ENCODE measurements around the gene GUCA2A. TPM values are rescaled to one million over a fixed set of nuclear protein-coding genes. Genes with fewer than 3 reads are reported as not detected.

The GUCA2A gene
- total RNA-seq, 2 experiments from 2014 or later = not detected

DNA sequence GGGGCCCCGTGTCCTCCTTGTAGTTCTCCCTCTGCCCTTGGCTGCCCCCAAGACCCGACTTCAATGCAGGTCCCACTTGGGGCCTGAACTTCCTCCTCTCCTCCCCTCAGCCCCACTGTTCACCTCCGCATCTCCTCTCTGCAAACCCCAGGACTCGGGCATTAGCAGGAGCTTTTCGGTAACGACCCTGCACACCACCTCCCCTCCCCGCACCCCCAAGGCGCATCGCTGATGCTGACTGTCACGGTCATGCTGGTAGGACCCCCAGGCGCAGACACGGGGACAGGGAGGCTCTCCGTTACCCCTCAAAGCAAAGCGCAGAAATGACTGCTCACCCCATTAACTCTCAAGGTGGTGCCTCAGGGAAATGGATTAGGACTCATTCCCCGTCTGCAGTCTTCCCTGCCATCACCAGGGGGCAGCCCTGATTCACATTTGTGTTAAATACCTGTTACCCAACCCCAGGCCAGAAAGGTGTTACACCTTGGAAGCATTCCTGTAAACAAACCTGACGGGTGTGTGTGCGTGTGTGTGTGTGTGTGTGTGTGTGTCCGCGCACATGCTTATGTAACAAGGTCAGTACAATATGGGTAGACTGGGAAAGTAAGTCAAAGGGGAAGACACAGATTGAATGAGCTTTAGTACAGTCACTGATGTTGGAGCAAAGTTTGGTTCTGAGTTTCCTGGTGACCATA, 17.8 kb downstream of the GUCA2A start:
- CTCF ChIA-PET = interaction anchor here (0.6 to 1.5 kb wide), 9 partner anchors 9 to 583 kb away, joined by 3 to 16 read pairs (median 3); no protein-coding TSS in a partner anchor
- Mint-ChIP-seq H3K27me3 (ENCODE audit: low read depth) (peaks cover 13% of the 10 kb centered on the region), H3K27ac (no peak overlapping the region), H3K4me1 (ENCODE audit: low read depth) (peaks cover 7% of the 10 kb centered on the region), H3K36me3 (ENCODE audit: low read depth) (no peaks in the 10 kb centered on the region), H3K4me3 (no peak overlapping the region), H3K9me3 (no peaks in the 10 kb centered on the region)
- DNase-seq = peak; percentile 87
- intact Hi-C loops (cut with micrococcal nuclease) = loop anchor here (2.0 to 5.0 kb wide), 4 partner anchors 26 to 584 kb away; no protein-coding TSS in a partner anchor

DNA sequence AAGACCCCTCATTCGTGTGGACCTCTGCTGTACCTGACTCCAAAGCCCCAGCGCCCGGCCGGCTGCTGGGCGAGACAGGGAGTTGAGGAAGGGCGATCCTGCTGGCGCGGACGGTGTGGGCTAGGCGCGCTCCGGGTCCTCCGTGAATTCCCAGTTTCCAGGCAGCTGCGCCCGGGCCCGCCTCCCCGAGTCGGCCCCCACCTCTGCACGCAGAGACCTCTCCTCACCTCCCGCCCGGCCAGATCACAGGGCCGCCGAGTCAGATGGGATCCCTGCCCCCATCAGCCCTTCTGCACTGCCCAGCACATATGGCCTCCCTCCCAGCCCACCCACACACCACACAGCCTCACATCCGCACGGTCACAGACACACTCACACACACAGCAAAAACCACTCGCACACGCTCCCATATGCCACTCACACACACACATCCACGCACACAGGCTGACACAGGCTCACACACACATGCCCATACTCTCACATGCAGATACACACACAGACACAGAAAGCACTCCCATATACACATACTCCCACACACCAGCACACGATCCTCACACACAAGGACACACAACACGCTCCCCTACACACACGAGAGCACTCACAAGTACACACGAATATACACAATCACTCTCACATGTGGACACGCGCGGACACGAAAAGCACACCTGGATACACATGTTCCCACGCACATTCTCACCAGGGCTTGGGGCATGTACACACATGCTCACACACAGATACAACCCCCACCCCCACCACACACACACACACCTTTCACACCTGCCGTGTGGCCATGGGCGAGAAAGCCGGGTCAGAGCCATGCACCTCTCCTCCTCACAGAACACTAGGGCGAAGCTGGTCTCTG, 18.6 kb downstream of the GUCA2A start:
- Mint-ChIP-seq H3K9me3 (no peaks in the 10 kb centered on the region), H3K4me1 (ENCODE audit: low read depth) (peaks cover 7% of the 10 kb centered on the region), H3K4me3 (no peak overlapping the region), H3K27ac (no peak overlapping the region), H3K36me3 (ENCODE audit: low read depth) (no peaks in the 10 kb centered on the region), H3K27me3 (ENCODE audit: low read depth) (peaks cover 13% of the 10 kb centered on the region)
- CTCF ChIA-PET = no interaction called here
- intact Hi-C loops (cut with micrococcal nuclease) = loop anchor here (2.0 to 5.0 kb wide), 4 partner anchors 27 to 585 kb away; no protein-coding TSS in a partner anchor
- DNase-seq = no peak

DNA sequence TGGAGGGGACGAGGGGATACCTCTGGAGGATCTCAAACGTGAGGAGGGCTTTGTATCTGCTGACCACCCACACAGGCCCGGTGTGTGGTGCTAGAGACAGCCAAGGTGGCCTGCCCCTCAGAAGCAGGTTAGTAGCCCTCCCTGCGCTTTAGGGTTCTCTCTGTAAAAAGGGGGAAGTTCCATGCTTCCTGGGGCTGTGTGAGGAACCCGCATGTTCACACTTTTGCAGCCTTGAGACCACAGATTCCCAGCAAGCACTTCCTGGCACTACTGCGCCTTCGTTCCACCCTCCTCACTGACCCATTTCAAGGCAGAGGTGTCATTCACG, 19.2 kb downstream of the GUCA2A start:
- intact Hi-C loops (cut with micrococcal nuclease) = loop anchor here (5.0 kb wide), 2 partner anchors 333 to 432 kb away; no protein-coding TSS in a partner anchor
- no peaks in the 10 kb centered on the region for H3K9me3 Mint-ChIP-seq
- no peak overlapping the region for H3K27ac Mint-ChIP-seq
- CTCF ChIA-PET = no interaction called here
- no peak overlapping the region for H3K4me3 Mint-ChIP-seq
- H3K4me1 Mint-ChIP-seq (ENCODE audit: low read depth) = peaks cover 7% of the 10 kb centered on the region
- DNase-seq = no peak
- H3K27me3 Mint-ChIP-seq (ENCODE audit: low read depth) = peaks cover 13% of the 10 kb centered on the region
- no peaks in the 10 kb centered on the region for H3K36me3 Mint-ChIP-seq (ENCODE audit: low read depth)

DNA sequence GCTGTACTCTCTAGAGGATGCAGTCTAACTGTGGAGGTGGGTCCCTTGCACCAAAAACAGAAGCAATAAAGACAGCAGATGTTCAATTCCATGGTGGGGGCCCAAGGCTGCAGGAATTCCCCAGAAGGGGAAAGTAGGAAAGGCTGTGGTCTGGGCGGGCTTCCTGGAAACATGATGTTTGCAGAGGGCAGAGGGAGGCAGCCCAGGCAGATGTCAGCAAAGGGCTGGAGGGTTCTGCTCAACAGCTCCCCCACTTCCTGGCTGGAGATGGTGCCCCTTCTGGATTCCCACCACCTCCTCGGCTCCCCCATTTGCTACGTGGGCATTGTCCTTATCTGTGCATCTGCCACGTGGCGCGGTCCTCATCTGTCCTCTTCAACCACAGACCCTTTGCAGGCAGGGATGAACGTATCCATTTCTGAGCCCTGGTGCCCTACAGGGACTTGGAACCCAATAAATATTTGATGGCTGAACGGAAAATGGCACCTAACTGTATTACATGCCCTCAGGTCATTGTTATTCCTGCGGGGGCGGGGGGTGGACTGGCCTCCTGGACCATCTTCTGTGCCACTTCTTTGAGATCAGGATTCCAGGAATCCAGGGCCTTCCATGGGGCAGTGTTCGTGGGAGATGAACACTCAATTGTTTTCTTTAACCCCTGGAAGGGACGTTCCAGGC, 19.7 kb downstream of the GUCA2A start:
- Mint-ChIP-seq H3K4me3 (no peak overlapping the region), H3K4me1 (ENCODE audit: low read depth) (peaks cover 7% of the 10 kb centered on the region), H3K27ac (no peak overlapping the region), H3K36me3 (ENCODE audit: low read depth) (no peaks in the 10 kb centered on the region), H3K9me3 (no peaks in the 10 kb centered on the region), H3K27me3 (ENCODE audit: low read depth) (peaks cover 13% of the 10 kb centered on the region)
- intact Hi-C loops (cut with micrococcal nuclease) = loop anchor here (5.0 kb wide), 2 partner anchors 333 to 432 kb away; no protein-coding TSS in a partner anchor
- CTCF ChIA-PET = no interaction called here
- no peak for DNase-seq

DNA sequence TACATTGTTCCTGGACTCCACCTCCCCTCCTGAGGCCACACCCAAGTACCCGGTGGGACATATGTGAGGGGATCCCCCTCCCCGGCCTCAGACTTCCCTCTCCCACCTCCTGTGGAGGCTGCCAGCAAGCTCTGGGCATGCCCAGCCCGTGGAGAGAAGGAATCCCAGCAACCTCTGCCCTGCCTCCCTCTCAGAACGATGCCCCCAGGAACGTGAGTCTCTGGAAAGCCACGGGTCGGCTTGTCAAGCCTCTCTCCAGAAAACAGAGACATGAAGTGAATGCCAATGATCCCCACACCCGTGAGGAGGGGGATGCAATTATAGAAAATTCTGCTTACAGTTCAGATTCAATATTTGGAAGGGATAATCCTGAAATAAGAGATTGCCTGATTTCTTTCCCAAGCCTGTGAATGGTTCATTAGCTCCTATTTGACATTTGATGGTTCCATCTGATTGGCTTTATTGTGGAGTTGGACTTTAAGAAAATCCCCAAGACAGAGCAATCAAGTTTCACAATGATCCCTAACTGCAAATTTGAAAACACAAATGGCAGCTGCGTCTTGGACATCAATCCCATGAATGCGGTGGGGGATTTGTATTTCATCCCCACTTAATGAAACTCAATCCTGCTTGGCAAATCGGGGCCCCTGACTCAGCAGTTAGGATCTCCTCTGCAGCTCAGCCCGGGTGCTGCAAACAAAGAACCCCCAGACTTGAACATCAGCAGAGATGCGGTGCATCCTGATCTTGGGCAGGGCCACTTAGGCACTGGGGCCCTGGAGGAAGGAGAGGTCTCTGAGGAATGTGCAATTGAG, 20.4 kb downstream of the GUCA2A start:
- no peak overlapping the region for H3K27ac Mint-ChIP-seq
- no peak for DNase-seq
- no peaks in the 10 kb centered on the region for H3K36me3 Mint-ChIP-seq (ENCODE audit: low read depth)
- H3K9me3 Mint-ChIP-seq = no peaks in the 10 kb centered on the region
- CTCF ChIA-PET = interaction anchor here (0.7 to 2.0 kb wide), 3 partner anchors 12 to 602 kb away, joined by 3 to 4 read pairs (median 4); no protein-coding TSS in a partner anchor
- peaks cover 7% of the 10 kb centered on the region for H3K4me1 Mint-ChIP-seq (ENCODE audit: low read depth)
- H3K27me3 Mint-ChIP-seq (ENCODE audit: low read depth) = peaks cover 13% of the 10 kb centered on the region
- intact Hi-C loops (cut with micrococcal nuclease) = no loop called here
- no peak overlapping the region for H3K4me3 Mint-ChIP-seq

DNA sequence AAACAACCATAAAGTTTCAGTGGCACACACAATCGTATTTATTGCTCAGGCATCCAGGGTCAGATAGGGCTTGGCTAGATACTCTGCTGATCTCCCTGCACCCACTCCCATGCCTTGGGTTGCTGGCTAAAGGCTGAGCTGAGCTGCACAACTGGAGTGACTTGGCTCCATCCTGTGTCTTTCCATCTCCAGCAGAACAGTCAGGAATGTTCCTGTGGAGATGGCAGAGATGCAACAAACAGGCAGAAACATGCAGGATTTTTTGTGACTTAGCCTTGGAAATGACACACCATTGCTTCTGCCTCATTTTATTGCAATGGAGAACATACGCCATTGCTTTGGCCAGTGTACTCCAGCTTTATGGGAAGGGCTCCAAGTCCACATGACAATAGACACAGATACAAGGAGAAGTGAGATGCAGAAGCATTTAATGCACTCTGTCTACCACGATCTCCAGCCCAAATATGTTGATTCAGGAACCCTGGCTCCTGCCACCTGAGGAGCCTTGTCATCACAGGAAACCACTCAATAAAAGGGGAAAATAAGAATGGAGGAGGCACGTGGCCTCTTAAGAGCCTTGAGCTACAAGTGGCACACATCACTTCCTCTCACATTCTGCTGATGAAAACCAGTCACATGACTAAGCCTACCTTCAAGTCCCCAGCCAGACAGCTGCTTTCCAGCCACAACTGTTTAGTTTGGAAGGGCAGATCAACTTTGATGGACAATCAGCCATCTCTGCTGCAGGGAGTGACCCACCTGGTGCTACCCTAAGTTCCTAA, 21.5 kb downstream of the GUCA2A start:
- DNase-seq = peak; percentile 22
- CTCF ChIA-PET = interaction anchor here (1.1 to 2.0 kb wide), 2 partner anchors 13 to 30 kb away, joined by 3 to 4 read pairs; no protein-coding TSS in a partner anchor
- Mint-ChIP-seq H3K4me1 (ENCODE audit: low read depth) (peaks cover 7% of the 10 kb centered on the region), H3K9me3 (no peaks in the 10 kb centered on the region), H3K4me3 (no peak overlapping the region), H3K36me3 (ENCODE audit: low read depth) (no peaks in the 10 kb centered on the region), H3K27me3 (ENCODE audit: low read depth) (peaks cover 13% of the 10 kb centered on the region), H3K27ac (no peak overlapping the region)
- intact Hi-C loops (cut with micrococcal nuclease) = no loop called here

DNA sequence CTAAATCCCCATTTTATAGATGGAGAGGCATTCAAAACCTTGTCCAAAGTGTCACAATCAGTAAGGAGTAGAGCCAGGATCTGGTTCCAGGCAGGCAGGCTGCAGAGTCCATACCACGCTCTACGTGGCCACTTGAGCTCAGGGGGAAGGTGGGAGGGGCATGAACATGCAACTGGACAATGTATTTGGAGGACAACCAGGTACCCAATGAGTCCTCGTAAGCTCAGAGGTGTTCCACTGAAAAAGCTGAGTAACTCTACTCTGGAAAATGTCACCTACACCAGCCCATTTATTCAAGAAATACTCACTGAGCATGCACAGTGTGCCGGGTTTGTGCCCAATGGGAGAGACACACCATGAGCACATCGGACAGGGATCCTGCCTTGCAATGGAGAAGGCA, 22.6 kb downstream of the GUCA2A start:
- peaks cover 13% of the 10 kb centered on the region for H3K27me3 Mint-ChIP-seq (ENCODE audit: low read depth)
- CTCF ChIA-PET = interaction anchor here (0.6 kb wide), 1 partner anchor 133 kb away, joined by 3 read pairs; no protein-coding TSS in a partner anchor
- H3K4me3 Mint-ChIP-seq = no peak overlapping the region
- no peak overlapping the region for H3K27ac Mint-ChIP-seq
- H3K4me1 Mint-ChIP-seq (ENCODE audit: low read depth) = peaks cover 7% of the 10 kb centered on the region
- no peak for DNase-seq
- H3K9me3 Mint-ChIP-seq = no peaks in the 10 kb centered on the region
- intact Hi-C loops (cut with micrococcal nuclease) = no loop called here
- H3K36me3 Mint-ChIP-seq (ENCODE audit: low read depth) = no peaks in the 10 kb centered on the region

DNA sequence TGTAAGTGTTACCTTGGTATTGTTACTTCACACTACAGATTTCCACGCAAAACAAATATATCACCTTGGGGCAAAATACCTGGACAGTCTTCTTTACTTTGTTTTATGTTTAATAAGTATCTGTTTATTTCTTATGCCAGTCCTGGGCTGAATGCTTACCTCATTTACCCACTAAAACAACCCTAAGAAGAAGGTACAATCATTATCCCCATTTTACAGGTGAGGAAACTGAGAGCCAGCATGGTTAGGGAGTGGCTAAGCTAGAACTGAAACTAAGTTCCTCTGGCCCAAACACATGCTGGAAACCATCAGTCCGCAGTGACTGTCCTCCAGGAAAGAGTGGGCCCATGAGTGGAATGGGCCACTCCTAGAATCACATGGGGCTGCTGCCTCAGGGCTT, 24.4 kb downstream of the GUCA2A start:
- H3K27ac Mint-ChIP-seq = no peak overlapping the region
- intact Hi-C loops (cut with micrococcal nuclease) = no loop called here
- peaks cover 7% of the 10 kb centered on the region for H3K4me1 Mint-ChIP-seq (ENCODE audit: low read depth)

DNA sequence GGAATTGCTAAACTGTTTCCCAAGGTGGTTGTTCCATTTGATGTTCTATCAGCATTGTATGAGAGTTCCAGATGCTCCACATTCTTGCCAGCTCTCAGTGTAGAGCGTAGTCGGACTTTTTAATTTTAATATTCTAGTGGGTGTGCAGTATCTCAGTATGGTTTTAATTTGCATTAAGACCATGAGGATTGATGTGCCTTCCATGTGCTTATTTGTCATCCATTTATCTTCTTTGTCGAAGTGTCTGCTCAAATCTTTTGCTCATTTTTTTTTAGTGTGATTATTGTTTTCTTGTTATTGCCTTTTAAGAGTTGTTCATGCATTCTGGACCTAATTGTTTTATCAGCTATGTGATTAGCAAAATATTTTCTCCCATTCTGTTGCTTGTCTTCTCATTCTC, 25.1 kb downstream of the GUCA2A start:
- no peak overlapping the region for H3K27ac Mint-ChIP-seq
- peaks cover 7% of the 10 kb centered on the region for H3K4me1 Mint-ChIP-seq (ENCODE audit: low read depth)
- intact Hi-C loops (cut with micrococcal nuclease) = no loop called here
- peaks cover 5% of the 10 kb centered on the region for H3K27me3 Mint-ChIP-seq (ENCODE audit: low read depth)
- no peaks in the 10 kb centered on the region for H3K36me3 Mint-ChIP-seq (ENCODE audit: low read depth)
- DNase-seq = no peak
- H3K4me3 Mint-ChIP-seq = no peak overlapping the region
- CTCF ChIA-PET = no interaction called here
- H3K9me3 Mint-ChIP-seq = no peaks in the 10 kb centered on the region

More for the DNA sequence above, 24.4 kb downstream of the GUCA2A start:
- Mint-ChIP-seq H3K9me3 (no peaks in the 10 kb centered on the region), H3K27me3 (ENCODE audit: low read depth) (peaks cover 11% of the 10 kb centered on the region), H3K4me3 (no peak overlapping the region), H3K36me3 (ENCODE audit: low read depth) (no peaks in the 10 kb centered on the region)
- CTCF ChIA-PET = no interaction called here
- DNase-seq = no peak

DNA sequence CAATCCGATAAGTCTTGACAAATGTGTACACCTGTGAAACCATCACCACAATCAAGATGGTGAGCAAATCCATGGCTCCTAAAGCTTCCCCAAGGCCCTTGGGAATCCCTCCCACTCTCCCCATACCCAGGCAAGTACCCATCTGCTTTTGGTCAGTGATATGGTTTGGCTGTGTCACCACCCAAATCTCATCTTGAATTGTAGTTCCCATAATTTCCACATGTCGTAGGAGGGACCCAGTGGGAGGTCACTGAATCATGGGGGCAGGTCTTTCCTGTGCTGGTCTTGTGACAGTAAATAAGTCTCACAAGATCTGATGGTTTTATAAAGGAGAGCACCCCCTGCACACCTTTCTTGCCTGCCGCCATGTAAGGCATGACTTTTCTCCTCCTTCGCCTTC, 26.0 kb downstream of the GUCA2A start:
- Mint-ChIP-seq H3K27ac (no peak overlapping the region), H3K4me3 (no peak overlapping the region), H3K4me1 (ENCODE audit: low read depth) (peaks cover 6% of the 10 kb centered on the region), H3K36me3 (ENCODE audit: low read depth) (no peaks in the 10 kb centered on the region), H3K9me3 (no peaks in the 10 kb centered on the region), H3K27me3 (ENCODE audit: low read depth) (peaks cover 4% of the 10 kb centered on the region)
- intact Hi-C loops (cut with micrococcal nuclease) = no loop called here
- no peak for DNase-seq
- CTCF ChIA-PET = interaction anchor here (1.5 kb wide), 1 partner anchor 9 kb away, joined by 3 read pairs; no protein-coding TSS in a partner anchor

DNA sequence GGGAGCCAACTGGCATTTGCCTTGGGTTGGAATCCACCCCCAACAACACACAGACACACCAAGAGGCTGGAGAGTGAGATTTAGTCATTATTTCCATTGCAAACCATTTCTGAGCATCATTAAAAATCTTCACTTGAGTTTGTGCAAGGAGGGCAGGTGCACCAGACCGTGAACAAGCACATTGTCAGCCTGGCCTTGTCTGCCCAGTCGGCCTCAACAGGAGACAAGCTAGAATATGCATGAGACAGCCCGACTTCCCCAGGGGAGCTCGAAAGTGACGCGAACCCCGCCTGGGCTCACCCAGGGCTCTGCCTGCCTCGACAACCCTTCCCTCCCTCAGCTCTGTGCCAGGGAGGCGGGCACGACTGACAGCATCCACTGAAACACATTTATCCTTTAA, 26.8 kb downstream of the GUCA2A start:
- Mint-ChIP-seq H3K4me1 (ENCODE audit: low read depth) (no peaks in the 10 kb centered on the region), H3K36me3 (ENCODE audit: low read depth) (no peaks in the 10 kb centered on the region), H3K4me3 (no peak overlapping the region), H3K27me3 (ENCODE audit: low read depth) (peaks cover 3% of the 10 kb centered on the region), H3K27ac (no peak overlapping the region), H3K9me3 (no peaks in the 10 kb centered on the region)
- intact Hi-C loops (cut with micrococcal nuclease) = no loop called here
- DNase-seq = no peak
- CTCF ChIA-PET = interaction anchor here (1.5 kb wide), 1 partner anchor 10 kb away, joined by 3 read pairs; no protein-coding TSS in a partner anchor
